NCI-H1417 treated with DMSO at 0.1 percent for 48 hours (cell line): ENCODE measurements around the gene RBM10.
A peak's percentile ranks its signal among the peaks of the same experiment; 100 is the strongest.
"Not testable (repeated sequence)": the region's sequence is repeated elsewhere in the genome, so short reads cannot be mapped to it uniquely, and the experiment has no call there.

Experiments used
- DNase-seq: peaks from one replicate; lab custom pipeline; 2025; lab: John Stamatoyannopoulos, UW

RBM10 gene

GRCh38 chrX:47144626-47145394 is at the start of gene RBM10, which contains the start of gene NDUFB11:
RBM10 (plus strand) TSS chrX:47145221; CDS start chrX:47147482, 2,261 bp downstream.
NDUFB11 (minus strand) TSS chrX:47144702; CDS start chrX:47144679, 23 bp downstream.
- peak; percentile 86 for DNase-seq

- DNase-seq: no peak
These were observed 48.0 kb upstream of the RBM10 start for GRCh38 chrX:47097018-47097417.

DNA sequence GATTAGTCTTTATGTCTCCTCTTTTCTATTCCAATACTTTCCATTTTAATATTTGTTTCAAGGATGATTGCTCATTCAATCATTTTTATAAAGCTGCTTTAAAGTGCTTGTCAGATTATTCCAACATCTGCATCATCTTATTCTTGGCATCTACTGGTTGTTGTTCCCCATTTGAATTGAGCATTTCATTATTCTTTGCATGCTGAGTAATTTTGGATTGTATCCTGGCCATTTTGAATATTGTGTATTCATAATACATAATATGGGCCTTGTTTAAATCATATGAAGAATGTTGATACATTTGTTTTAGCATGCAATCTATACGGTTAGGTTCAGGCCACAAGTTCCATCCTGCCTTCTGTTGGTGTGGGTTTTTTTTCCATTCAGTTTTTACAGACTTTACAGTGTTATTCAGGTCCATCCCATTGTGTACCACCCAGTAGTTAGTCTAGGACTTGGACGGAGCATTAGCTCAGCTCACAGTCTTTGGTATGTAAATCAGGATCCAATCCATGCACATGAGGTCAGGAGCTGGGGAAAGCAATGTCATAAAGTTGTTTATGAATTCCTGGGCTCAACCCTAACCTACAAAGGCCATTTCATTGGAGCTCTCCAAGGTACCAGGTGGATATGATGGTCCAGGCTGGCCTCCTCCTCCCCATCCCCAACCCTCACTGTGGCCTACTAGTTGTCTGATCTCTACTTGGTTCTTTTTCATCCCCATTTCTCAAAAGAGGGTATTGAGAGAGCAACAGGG is 46.5 kb upstream of the RBM10 start:
- no peak for DNase-seq

DNA sequence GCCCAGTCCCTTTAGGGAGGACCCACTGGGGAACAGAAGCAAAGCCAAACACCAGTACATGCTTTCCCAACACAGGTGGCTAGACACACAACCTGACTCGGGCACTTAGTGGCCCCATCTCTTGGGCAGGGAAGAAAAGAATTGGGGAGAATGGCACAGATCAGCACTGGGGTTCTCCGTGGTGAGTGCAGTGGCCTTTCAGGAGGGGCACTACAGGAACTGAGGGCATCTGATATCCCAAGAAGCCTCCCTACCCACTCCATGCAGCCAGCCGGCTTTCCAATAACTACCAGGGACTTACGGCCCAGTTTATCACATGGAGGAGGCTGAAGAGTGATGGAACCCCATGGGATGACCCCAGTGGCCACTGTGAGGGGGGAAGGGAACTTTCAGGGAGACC is 43.8 kb upstream of the RBM10 start:
- DNase-seq: no peak

DNA sequence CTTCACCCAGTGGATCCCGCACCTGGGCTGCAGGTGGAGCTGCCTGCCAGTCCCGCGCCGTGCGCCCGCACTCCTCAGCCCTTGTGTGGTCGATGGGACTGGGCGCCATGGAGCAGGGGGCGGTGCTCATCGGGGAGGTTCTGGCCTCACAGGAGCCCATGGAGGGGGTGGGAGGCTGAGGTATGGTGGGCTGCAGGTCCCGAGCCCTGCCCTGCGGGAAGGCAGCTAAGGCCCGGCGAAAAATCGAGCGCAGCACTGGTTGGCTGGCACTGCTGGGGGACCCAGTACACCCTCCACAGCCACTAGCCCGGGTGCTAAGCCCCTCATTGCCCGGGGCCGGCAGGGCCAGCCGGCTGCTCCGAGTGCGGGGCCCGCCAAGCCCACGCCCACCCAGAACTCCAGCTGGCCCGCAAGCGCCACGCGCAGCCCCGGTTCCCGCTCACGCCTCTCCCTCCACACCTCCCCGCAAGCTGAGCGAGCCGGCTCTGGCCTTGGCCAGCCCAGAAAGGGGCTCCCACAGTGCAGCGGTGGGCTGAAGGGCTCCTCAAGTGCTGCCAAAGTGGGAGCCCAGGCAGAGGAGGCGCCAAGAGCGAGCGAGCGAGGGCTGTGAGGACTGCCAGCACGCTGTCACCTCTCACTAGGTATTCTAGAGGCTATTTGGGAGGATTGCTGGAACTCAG is 33.9 kb upstream of the RBM10 start:
- not testable (repeated sequence) for DNase-seq

GRCh38 chrX:47112316-47112954 is 32.6 kb upstream of the RBM10 start:
- DNase-seq: no peak

DNA sequence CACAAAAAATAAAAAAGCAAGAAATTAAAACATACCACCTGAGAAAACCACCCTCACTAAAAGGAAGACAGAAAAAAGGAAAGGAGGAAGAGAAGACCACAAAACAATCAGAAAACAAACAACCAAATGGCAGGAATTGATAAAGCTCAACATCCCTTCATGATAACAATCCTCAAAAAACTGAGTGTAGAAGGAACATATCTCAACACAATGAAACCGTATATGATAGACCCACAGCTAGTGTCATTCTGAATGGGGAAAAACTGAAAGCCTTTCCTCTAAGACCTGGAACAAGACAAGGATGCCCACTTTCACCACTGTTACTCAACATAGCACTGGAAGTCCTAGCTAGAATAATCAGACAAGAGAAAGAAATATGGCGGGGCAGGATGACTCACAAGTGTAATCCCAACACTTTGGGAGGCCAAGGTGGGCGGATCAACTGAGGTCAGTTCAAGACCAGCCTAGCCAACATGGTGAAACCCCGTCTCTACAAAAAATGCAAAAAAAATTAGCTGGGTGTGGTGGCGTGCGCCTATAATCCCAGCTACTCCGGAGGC is 28.4 kb upstream of the RBM10 start:
- not testable (repeated sequence) for DNase-seq

- DNase-seq: not testable (repeated sequence)
These were observed 20.6 kb upstream of the RBM10 start for GRCh38 chrX:47124466-47124865.

DNA sequence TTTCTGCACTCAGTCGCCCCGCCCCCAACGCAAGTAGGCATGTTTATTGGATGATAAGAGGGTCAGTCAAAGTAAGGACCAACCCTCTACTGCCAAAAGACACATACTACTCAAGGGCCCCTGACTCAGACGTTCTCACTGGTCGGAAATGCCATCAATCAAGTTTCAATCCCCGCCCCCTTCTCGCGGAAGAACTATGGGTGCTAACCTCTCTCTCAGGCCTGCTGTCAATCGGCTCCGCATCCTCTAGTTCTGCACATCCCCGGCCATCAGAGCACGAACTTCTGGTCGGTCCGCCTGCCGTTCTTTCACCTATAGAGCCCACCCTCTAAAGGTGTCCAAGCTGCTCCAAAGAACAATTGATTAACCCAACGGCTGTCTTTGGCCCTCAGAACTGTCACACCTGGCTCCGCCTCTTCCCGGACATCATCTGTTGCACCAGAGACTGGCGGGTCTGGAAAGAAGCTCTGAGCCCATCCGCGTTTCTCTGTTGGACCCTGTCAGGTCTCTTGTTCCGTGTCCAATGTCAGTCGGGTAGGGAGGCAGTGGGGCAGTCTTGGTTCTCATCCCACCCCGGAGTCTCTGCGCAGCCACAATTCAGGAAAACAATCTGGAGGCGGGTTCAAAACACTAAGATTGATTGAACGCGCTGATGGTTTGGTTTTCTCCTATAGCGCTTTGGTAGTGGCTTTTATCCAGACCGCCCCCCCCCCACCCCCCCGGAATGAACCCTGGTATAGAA is 15.7 kb upstream of the RBM10 start:
- DNase-seq: peak; percentile 92

GRCh38 chrX:47129899-47130358 is 15.1 kb upstream of the RBM10 start:
- DNase-seq: no peak

DNA sequence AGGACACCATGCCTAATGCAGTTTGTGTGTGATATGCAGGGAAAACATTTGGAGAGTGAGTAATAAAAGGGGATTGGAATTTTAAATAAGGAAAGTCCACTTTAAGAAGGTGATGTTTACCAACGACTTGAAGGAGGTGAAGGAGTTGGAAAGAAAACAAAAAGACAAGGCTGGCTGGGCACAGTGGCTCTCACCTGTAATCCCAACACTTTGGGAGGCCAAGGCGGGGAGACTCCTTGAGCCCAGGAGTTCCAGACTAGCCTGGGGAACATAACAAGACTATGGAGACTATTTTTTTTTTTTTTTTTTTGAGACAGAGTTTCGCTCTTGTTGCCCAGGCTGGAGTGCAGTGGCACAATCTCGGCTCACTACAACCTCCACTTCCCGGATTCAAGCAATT is 11.5 kb upstream of the RBM10 start:
- no peak for DNase-seq

GRCh38 chrX:47135650-47136049 is 9.4 kb upstream of the RBM10 start:
- not testable (repeated sequence) for DNase-seq

GRCh38 chrX:47138171-47138570 is 6.8 kb upstream of the RBM10 start:
- DNase-seq: no peak

- no peak for DNase-seq
These were observed 961 bp upstream of the RBM10 start for GRCh38 chrX:47143894-47144625.

- DNase-seq: no peak
These were observed 537 bp downstream of the RBM10 start for GRCh38 chrX:47145395-47146120.

DNA sequence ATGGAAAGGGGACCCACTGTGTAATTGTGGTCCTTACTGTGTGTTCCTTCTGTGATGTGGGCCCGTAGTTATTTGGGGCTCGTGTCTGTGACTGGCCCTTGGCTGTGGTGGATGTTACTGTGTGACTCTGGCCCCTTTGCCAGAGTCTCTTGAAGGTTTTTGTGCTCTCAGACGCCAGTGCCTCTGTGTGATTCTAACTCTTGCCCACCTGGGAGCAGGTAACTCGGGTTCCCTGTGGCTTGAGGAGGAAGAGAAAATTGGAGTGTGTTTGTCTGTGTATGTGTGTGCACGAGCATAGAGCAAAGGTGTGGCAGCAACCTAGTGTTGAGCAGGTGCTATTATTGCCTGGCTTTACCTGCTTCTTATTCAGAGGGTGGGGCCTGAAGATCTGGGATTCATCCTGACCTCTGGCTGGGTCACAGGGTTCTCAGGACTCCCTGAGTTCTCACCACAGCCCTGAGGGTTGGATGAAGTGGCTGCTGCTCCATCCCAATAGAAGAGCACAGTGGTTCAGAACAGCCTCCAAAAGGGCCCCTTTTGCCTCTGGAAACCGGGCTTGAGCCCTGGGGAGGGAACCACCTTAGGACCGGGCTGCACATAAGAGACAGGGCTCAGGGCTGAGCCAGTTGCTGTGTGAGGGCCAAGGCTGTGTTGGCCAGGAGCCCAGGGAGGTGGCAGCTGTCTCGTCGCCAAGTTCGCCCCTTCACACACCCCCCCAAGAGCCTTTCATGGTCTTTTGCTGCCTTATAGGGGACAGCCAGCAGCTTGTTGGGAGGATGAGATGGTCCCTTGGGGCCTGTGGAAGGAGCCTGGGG is 1.3 kb downstream of the RBM10 start:
- DNase-seq: no peak

- DNase-seq: no peak
These were observed 2.2 kb downstream of the RBM10 start for GRCh38 chrX:47146936-47147859.

- DNase-seq: no peak
These were observed 3.9 kb downstream of the RBM10 start for GRCh38 chrX:47148946-47149345.
